Small intestine (tissue), 7 donors: ENCODE results near the gene CD27. TPM values are rescaled to one million over a fixed set of nuclear protein-coding genes. Genes with fewer than 3 reads are reported as not detected.
"Not testable (repeated sequence)": the region's sequence is repeated elsewhere in the genome, so short reads cannot be mapped to it uniquely, and the experiment has no call there.

Experiments
- DNase-seq, 2 donors: peaks; one replicate each; pipeline versions ENCODE4 v3.0.0 to v3.0.0-alpha.2; 2013
- FAIRE-seq: peaks from 2 replicates; lab custom pipeline; 2012; peaks lifted over from hg19 to GRCh38; lab: Jason Lieb, UNC
- H3K27ac ChIP-seq, 3 donors: one replicate each; pipeline ENCODE4 v1.5.1; 2013; ENCODE audit warnings: low read length in 2 of 3, mild to moderate bottlenecking in 2 of 3, control low read depth in 1 of 3, inconsistent platforms in 1 of 3, low read depth in 1 of 3, moderate library complexity in 1 of 3
- H3K27me3 ChIP-seq, 3 donors: one replicate each; pipeline ENCODE4 v1.6.1; 2013; ENCODE audit warnings: low read length in 3 of 3, inconsistent platforms in 1 of 3; ENCODE audit not compliant: control insufficient read depth in 3 of 3, insufficient read depth in 3 of 3
- H3K36me3 ChIP-seq, 3 donors: one replicate each; pipeline ENCODE4 v1.6.1; 2013; ENCODE audit warnings: low read length in 3 of 3, inconsistent platforms in 1 of 3, low read depth in 1 of 3, mild to moderate bottlenecking in 1 of 3, moderate library complexity in 1 of 3; ENCODE audit not compliant: control insufficient read depth in 3 of 3, insufficient read depth in 2 of 3
- H3K4me1 ChIP-seq, 3 donors: one replicate each; pipeline ENCODE4 v1.6.1; 2013; ENCODE audit warnings: low read length in 2 of 3, inconsistent platforms in 1 of 3, low read depth in 1 of 3, mild to moderate bottlenecking in 1 of 3, moderate library complexity in 1 of 3; ENCODE audit not compliant: control insufficient read depth in 3 of 3, insufficient read depth in 2 of 3
- H3K4me3 ChIP-seq, 3 donors: one replicate each; pipeline ENCODE4 v1.5.1; 2013; ENCODE audit warnings: low read length in 3 of 3, control low read depth in 1 of 3, inconsistent platforms in 1 of 3, low read depth in 1 of 3, mild to moderate bottlenecking in 1 of 3, moderate library complexity in 1 of 3
- H3K9me3 ChIP-seq, 2 donors: one replicate each; pipeline ENCODE4 v1.6.1; 2013; ENCODE audit warnings: low read depth in 1 of 2, low read length in 1 of 2; ENCODE audit not compliant: control insufficient read depth in 2 of 2, insufficient read depth in 1 of 2
- WGBS, 3 donors: extraction: QIAGEN DNeasy Blood & Tissue Kit; methylation state at CpG; one replicate each; pipeline ENCODE4 v1.1.7; 2013; 5-methylcytosine and 5-hydroxymethylcytosine counted together
- polyA plus RNA-seq, 4 donors: library from polyadenylated mRNA; stranded (reverse) in 3 of 4; unstranded in 1 of 4; fragments of 200-250 nt in 3 of 4; fragments of 120-200 nt in 1 of 4; gene quantifications; one replicate each; pipeline versions ENCODE4 v1.2.1 to v1.2.3, GENCODE V29; 2013
- donor health status: healthy with polysubstance abuse.
- donor health status: control.
- donor health status: control.
- donor health status: Bipolar disorder and iron deficiency.
- donor health status: healthy.

The CD27 gene
- polyA plus RNA-seq, 4 donors: 0.45 to 16.2 (median 2.8) TPM

DNA sequence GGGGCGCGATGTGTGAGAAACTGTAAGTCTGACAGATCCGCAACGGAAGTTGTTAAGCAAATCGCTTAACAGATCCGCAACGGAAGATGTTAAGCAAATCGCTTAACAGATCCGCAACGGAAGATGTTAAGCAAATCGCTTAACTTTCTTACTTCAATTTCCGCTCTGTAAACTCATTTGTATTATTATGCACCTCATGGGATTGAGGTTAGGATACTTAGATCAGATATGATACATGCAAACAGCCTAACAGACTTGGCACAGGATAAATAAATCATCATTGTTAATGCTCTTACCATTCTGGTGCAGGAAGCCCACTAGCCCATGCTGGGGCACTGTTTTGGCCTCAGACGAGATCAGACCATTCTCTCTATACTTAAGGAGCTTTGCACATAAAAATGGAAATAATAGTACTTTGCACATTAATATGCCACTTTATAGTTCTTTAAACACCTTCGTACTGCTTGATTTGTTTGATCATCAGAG, 49.5 kb downstream of the CD27 start:
- no peaks in the 10 kb centered on the region for H3K9me3 ChIP-seq
- WGBS, 3 donors: 0 to 1% (median 1%) methylated on average over 14 of the region's 14 CpGs
- peak in 1 of 2 donors; percentile 8 for DNase-seq
- H3K27me3 ChIP-seq: no peaks in the 10 kb centered on the region
- peaks cover 5 to 31% (median 6%) of the 10 kb centered on the region in 3 donors for H3K36me3 ChIP-seq
- H3K4me3 ChIP-seq: peak overlapping the region; percentile 53 to 58 (median 55)
- no peak for FAIRE-seq
- H3K27ac ChIP-seq: peak overlapping the region; percentile 8 to 72 (median 57)
- peaks cover 7 to 22% (median 7%) of the 10 kb centered on the region in 3 donors for H3K4me1 ChIP-seq

DNA sequence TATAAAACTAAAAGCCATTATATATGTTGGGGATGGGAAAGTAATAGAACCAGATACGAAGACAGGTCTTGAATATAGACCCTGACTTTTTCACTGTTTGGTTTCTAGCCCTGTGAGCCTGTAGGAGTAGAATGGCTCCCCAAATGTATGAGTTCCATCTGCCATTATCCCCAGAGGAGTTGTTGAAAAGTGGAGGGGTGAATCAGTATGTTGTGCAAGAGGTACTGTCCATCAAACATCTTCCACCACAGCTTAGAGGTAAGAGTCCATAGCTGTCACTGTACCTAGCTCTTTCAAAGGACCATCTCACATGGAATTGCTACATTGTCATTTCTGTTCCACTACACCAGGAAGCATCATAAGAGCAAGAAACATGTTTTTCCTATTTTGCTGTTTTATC, 50.2 kb downstream of the CD27 start:
- no peak for FAIRE-seq
- 38 to 63% (median 52%) methylated on average over 1 of the region's 1 CpG for WGBS, 3 donors
- Histone ChIP-seq H3K4me3 (peak overlapping the region in 1 of 3 donors; percentile 58), H3K9me3 (no peaks in the 10 kb centered on the region), H3K36me3 (peaks cover 5 to 38% (median 6%) of the 10 kb centered on the region in 3 donors), H3K4me1 (peaks cover 7 to 22% (median 7%) of the 10 kb centered on the region in 3 donors), H3K27me3 (no peaks in the 10 kb centered on the region), H3K27ac (no peak overlapping the region)
- DNase-seq: no peak

- DNase-seq, H3K27ac ChIP-seq, H3K27me3 ChIP-seq, H3K9me3 ChIP-seq, FAIRE-seq, H3K4me3 ChIP-seq: not testable (repeated sequence)
- H3K4me1 ChIP-seq: peaks cover 5 to 17% (median 5%) of the 10 kb centered on the region in 3 donors
- H3K36me3 ChIP-seq: peaks cover 5 to 29% (median 6%) of the 10 kb centered on the region in 3 donors
- WGBS, 3 donors: 72 to 90% (median 77%) methylated on average over 3 of the region's 3 CpGs
Measured at GRCh38 chr12:6497291-6497690, 52.5 kb downstream of the CD27 start.

DNA sequence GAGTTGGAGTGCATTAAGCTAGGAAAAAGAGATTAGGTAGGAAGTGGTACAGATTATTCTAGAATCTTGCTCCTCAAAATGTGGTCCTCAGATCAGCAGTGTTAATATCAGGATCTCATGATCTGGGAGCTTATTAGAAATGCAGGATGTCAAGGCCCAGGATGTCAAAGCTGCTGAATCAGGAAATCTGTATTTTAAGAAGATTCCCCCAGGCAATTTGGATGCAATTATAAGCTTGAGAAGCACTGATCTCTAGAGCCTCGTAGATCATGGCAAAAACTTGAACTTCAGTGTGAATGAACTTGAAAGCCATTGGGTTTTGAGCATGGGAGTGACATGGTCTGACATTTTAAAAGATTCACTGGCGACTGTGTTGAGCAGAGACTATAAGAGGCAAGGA, 55.7 kb downstream of the CD27 start:
- no peak overlapping the region for H3K27ac ChIP-seq
- FAIRE-seq: no peak
- DNase-seq: no peak
- no peak overlapping the region for H3K4me3 ChIP-seq
- WGBS, 3 donors: 90 to 96% (median 95%) methylated on average over 2 of the region's 2 CpGs
- H3K4me1 ChIP-seq: peaks cover 0 to 5% (median 0%) of the 10 kb centered on the region in 3 donors
- peaks cover 5 to 45% (median 6%) of the 10 kb centered on the region in 3 donors for H3K36me3 ChIP-seq
- no peaks in the 10 kb centered on the region for H3K27me3 ChIP-seq
- H3K9me3 ChIP-seq: no peaks in the 10 kb centered on the region

Other genes starting within 250 kb of the CD27 start
- 100 to 1,000 TPM in 2 of 4 donors, 10 to 100 TPM in 2; 46.2 to 296 (median 139) TPM for gene CD9, start 244.6 kb upstream of the CD27 start, polyA plus RNA-seq
- 100 to 1,000 TPM in 3 of 4 donors, 10 to 100 TPM in 1; 48.0 to 167 (median 119) TPM for gene PLEKHG6, start 134.3 kb upstream of the CD27 start, polyA plus RNA-seq
- 100 to 1,000 TPM in 2 of 4 donors, 10 to 100 TPM in 2; 77.2 to 108 (median 97.6) TPM for gene TNFRSF1A, start 102.9 kb upstream of the CD27 start, polyA plus RNA-seq
- 10 to 100 TPM; 12.3 to 47.1 (median 16.6) TPM for gene SCNN1A, start 69.4 kb upstream of the CD27 start, polyA plus RNA-seq
- 100 to 1,000 TPM in 1 of 4 donors, 10 to 100 TPM in 3; 56.5 to 137 (median 73.2) TPM for gene LTBR, start 60.8 kb upstream of the CD27 start, polyA plus RNA-seq
- 10 to 100 TPM; 26.4 to 38.6 (median 33.2) TPM for gene TAPBPL, start 7.1 kb downstream of the CD27 start, polyA plus RNA-seq
- 1 to 10 TPM; 1.6 to 5.8 (median 3.4) TPM for gene VAMP1, start 25.7 kb downstream of the CD27 start, polyA plus RNA-seq
- 100 to 1,000 TPM in 2 of 4 donors, 10 to 100 TPM in 2; 88.1 to 126 (median 94.8) TPM for gene MRPL51, start 48.3 kb downstream of the CD27 start, polyA plus RNA-seq
- gene NCAPD2, start 49.1 kb downstream of the CD27 start, polyA plus RNA-seq: 10 to 100 TPM in 3 of 4 donors, 1 to 10 TPM in 1; 6.5 to 39.1 (median 22.1) TPM
- 1,000 to 10,000 TPM; 1,934 to 3,805 (median 2,842) TPM for gene GAPDH, start 89.6 kb downstream of the CD27 start, polyA plus RNA-seq
- 1 to 10 TPM; 1.3 to 7.7 (median 5.2) TPM for gene IFFO1, start 111.1 kb downstream of the CD27 start, polyA plus RNA-seq
- gene NOP2, start 123.3 kb downstream of the CD27 start, polyA plus RNA-seq: 10 to 100 TPM; 14.3 to 40.6 (median 22.0) TPM
- gene CHD4, start 162.4 kb downstream of the CD27 start, polyA plus RNA-seq: 100 to 1,000 TPM in 2 of 4 donors, 10 to 100 TPM in 2; 88.2 to 123 (median 109) TPM
- gene LPAR5, start 191.0 kb downstream of the CD27 start, polyA plus RNA-seq: 10 to 100 TPM in 1 of 4 donors, 1 to 10 TPM in 3; 6.2 to 19.7 (median 8.3) TPM
- gene ACRBP, start 202.5 kb downstream of the CD27 start, polyA plus RNA-seq: 1 to 10 TPM; 2.6 to 5.9 (median 3.6) TPM
- 10 to 100 TPM; 29.3 to 61.0 (median 30.5) TPM for gene ING4, start 218.2 kb downstream of the CD27 start, polyA plus RNA-seq
- 10 to 100 TPM; 26.2 to 82.3 (median 34.6) TPM for gene ZNF384, start 244.4 kb downstream of the CD27 start, polyA plus RNA-seq